SHP77 (cell line): Measurements from ENCODE around the gene ZBTB7A.

ENCODE experiments used
- DNase-seq, 2 experiments: peaks; one replicate each; lab custom pipeline; 2025; lab: John Stamatoyannopoulos, UW

ZBTB7A gene

GRCh38 chr19:4094291-4094690, 27.6 kb upstream of the ZBTB7A start:
- DNase-seq = no peak

GRCh38 chr19:4093643-4094175, 27.0 kb upstream of the ZBTB7A start:
- DNase-seq = no peak

- no peak for DNase-seq
These were observed 23.9 kb upstream of the ZBTB7A start for GRCh38 chr19:4090356-4091220.

DNA sequence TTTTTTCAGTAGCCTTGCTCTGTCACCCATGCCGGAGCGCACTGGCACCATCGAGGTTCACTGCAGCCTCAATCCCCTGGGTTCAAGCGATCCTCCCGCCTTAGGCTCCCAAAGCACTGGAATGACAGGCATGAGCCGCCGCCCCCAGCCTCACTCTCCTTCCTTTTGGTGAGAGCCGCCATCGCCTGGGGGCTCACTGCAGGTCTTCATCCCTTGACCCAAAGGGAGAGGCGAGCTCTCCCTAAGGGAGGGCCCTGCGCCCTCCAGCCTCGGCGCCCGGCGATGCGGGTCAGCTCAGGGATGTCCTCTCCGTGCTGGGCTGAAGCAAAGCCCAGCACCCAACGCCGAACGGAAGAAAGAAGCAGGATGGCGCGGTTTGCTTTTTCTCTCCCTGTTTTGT, 23.2 kb upstream of the ZBTB7A start:
- no peak for DNase-seq

GRCh38 chr19:4089400-4089908, 22.8 kb upstream of the ZBTB7A start:
- DNase-seq = no peak

DNA sequence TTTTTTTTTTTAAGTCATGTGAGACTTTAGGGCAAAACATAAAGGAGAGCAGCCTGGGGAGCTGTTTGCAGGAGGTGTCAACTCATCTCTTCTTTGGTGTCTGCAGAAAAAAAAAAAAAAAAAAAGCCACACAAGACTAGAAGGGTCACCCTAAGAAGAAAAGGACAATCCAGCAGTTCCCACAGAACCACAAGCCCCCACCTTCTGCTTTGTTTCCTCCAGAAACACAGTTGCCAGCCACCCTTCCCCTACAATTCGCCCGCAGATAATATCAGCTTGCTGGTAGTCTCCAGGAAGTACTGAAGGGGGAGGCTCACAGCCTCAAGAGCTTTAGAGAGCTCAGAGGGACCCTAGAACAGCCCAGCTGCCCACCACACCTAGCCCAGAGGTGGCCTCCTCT, 22.3 kb upstream of the ZBTB7A start:
- DNase-seq = no peak

DNA sequence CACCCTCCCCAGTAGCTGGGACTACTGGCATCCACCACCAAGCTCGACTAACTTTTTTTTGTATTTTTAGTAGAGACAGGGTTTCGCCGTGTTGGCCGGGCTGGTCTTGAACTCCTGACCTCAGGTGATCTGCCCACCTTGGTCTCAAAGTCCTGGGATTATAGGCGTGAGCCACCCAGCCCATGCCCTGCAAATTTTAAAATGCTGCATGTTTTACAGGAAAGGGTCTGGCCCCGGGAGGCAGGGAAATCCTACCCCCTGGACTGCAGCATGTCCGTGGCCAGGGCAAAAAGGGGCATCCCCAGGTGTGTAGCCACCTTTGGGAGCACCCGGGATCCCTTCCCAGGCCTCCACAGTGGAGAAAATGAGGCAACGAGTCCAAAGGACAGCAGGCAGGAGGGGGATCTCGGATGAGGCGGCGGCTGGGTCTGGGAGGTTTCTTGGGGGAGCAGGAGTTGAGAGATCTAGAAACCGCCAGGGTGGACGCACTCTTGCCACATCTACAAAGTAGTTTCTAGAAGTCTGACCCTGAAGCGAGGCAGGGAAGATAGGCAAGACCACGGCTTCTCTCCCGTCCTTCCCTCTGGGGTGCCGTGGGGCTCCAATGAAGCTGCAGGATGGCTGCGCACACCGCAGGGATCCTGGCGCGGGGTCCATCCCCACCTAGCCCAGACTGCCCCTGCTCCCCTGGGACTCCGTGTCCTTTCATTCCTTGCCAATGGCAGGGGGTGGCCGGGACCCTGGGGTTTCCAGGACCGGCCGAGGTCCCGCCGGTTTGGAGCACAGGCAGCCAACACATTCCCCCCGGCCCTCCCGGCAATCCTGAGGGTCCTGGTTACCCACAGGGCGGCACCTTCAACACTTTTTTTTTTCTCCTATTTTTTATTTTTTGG, 21.3 kb upstream of the ZBTB7A start:
- DNase-seq = no peak

DNA sequence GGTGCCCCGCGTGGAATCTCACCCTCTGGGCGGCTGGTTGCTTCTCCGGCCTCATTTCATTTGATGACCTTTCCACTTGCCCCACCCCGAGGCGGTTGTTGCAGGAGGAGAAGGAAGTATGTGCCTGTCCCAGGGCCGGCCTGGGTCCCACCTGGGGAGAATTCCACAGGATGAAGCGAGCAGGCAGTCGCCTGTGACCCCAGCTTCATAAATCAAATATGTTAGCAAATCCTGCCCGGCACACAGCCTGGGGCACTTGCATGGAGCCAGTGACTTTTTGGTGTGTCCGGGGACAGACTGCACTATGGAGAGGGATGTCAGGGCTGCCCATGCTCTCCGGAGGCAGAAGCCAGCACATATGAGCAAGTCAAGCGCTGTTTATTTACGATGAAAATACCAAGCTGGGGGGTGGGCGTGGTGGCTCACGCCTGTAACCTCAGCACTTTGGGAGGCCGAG, 19.7 kb upstream of the ZBTB7A start:
- no peak for DNase-seq

GRCh38 chr19:4084547-4084877, 17.8 kb upstream of the ZBTB7A start:
- DNase-seq = no peak

DNA sequence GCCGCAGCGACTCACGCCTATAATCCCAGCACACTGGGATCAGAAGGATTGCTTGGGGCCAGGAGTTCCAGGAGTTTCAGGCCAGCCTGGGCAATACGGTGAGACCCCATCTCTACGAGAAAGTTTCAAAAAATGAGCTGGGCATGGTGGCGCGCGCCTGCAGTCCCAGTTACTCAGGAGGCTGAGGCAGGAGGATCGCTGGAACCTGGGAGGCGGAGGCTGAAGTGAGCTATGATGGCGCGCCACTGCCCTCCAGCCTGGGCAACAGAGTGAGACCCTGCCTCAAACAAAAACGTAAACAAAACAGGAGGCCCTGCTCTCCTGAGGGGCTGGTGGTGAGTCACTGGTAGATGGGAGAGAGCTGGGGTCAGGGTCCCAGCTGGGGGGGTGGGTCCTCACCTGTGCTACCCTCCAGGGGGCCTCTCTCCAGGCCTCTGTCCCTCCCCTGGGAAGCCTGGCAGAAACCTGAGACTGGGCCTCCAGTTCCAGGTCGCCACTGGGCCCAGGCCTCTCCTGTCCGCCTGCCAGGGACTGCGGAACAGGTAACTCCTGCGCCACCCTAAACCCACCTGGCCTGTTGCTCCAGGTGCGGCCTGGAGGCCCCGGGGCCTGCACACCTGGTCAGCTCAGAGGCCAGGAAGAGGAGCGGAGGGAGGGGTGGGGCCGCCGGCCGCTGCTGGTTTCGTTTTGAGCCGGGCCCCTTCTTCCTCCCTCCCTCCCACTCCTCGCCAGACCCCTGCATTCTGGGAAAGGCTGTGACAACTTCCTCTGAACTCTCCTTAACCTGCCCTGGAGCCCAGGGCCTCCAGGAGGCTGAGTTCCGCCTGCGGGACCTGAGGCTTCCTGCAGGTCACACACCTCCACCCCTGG, 17.2 kb upstream of the ZBTB7A start:
- DNase-seq = no peak

DNA sequence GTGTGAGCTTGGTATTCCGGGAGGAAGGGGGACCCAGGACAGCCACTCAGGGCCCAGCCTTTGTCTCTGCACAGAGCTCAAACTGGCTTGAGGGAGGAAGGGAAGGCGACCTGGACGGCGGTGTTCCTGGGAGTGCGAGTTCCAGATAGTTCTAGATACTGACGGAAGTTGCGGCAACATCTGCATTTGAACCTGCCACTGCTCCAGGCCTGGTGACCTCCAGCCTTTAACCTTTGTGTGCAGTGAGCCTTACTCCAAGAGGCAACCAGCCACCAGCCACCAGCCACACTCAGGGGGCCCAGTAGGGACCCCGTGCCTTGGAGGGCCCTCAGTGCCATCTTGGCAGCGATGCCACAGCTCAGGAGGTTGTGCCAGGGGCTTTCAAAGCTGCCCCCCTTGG, 15.5 kb upstream of the ZBTB7A start:
- no peak for DNase-seq

DNA sequence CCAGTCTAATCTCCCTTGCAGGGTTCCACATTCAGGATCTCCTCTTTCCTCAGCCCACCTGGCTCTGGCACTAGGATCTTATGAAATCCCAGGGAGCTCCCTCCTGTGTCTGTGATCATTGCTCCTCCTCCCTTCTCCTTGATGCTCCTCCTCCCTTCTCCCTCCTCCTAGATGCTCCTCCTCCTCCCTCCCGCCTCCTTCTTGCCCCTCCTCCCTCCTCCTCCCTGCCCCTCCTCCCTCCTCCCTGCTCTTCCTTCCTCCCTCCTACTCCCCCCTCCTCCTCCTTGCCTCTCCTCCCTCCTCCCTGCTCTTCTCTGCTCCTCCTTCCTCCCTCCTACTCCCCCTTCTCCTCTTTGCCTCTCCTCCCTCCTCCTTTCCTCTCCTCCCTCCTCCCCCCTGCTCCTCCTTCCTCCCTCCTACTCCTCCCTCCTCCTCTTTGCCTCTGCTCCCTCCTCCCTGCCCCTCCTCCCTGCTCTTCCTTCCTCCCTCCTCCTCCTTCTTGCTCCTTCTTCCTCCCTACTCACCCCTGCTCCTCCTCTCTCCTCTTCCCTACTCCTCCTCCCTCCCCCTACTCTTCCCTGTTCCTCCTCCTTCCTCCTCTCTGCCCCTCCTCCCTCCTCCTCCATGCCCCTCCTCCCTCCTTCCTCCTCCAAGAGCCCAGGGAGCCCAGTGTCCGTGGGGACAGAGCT, 14.9 kb upstream of the ZBTB7A start:
- DNase-seq = no peak

DNA sequence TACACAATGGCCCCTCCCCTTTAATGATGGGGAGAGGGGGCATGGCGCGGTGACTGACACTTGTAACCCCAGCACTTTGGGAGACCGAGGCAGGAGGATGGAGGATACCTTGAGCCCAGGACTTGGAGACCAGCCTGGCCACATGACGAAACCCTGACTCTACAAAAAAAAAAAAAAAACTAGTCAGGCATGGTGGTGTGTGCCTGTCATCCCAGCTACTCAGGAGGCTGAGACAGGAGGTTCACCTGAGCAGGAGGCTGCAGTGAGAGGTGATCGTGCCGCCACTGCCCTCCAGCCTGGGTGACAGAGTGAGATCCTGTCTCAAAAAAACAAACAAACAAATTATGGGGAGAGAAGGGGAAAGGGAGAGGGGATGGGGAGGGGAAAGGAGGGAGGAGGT, 13.8 kb upstream of the ZBTB7A start:
- DNase-seq = no peak

- DNase-seq = peak in 1 of 2 experiments; percentile 54
These were observed 11.3 kb upstream of the ZBTB7A start for GRCh38 chr19:4077800-4078684.

- no peak for DNase-seq
These were observed 10.3 kb upstream of the ZBTB7A start for GRCh38 chr19:4077007-4077374.

DNA sequence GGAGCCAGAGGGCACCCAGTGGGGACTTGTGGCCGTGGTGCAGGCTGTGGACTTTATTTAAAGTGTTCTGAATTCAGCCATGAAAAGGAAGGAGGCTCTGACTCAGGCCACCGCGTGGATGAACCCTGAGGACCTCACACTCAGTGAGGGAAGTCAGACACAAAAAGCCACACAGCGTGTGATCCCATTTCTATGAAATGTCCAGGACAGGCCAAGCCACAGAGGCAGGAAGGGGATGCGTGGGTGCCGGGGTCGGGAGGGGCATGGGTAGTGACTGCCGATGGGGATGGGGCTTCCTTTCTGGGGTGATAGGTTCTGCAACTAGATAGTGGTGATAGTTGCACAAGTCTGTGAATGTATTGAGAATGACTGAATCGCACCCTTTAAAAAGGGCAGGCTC, 8.7 kb upstream of the ZBTB7A start:
- DNase-seq = no peak

DNA sequence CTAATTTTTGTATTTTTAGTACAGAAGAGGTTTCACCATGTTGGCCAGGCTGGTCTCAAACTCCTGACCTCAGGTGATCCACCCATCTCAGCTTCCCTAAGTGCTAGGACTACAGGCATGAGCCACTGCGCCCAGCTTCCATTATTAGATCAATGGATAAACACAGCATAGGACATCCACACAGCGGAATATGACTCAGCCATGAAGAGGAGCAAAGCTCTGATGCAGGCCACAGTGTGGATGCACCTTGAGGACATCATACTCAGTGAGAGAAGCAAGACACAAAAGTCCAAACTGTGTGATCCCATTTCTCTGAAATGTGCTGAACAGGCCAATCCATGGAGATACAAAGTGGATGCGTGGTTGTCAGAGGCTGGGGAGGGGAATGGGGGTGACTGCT, 4.9 kb upstream of the ZBTB7A start:
- DNase-seq = no peak

DNA sequence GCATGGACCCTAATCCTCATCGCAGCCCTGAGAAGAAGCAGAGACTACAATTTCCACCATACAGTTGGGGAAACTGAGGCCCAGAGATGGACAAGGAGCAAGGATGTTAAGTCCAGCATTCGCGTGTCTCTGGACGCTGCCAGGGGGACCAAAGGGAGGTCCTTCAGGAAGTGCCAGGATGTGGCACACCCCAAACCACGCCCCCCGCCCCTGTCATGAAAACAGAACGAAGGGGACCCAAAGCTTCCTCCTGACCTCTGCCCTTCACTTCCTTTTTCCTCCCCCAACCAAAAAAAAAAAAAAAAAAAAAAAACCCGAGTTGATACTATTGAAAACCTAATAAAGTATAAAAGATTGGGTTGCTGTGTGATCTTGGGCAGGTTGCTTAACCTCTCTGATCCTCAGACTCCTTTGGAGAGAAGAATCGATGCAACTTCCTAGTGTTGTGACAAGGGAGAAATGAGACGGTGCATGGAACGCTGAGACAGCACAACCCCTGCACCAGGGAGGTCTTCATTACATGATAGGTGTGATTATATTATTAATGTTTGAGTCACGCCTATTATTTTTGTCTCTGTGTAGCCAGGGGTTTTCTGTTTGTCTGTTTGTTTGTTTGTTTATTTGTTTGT, 2.7 kb upstream of the ZBTB7A start:
- no peak for DNase-seq
